Measurements from ENCODE around the gene ADM. TPM values are rescaled to one million over a fixed set of nuclear protein-coding genes. Genes with fewer than 3 reads are reported as not detected.
A peak's percentile ranks its signal among the peaks of the same experiment; 100 is the strongest.

ADM gene
- total RNA-seq, 2 experiments from 2014 or later, result 1.5 to 1.8 TPM

- TF ChIP-seq CTCF (IDR thresholded peaks at IDR 0.05), result peak; percentile 98
- CTCF ChIA-PET, result interaction anchor here (0.5 to 4.3 kb wide), 20 partner anchors 9 to 969 kb away, joined by 3 to 44 read pairs (median 4); no protein-coding TSS in a partner anchor
- Mint-ChIP-seq H3K27ac (no peak overlapping the region), H3K9me3 (no peaks in the 10 kb centered on the region), H3K4me1 (ENCODE audit: low read depth) (peaks cover 40% of the 10 kb centered on the region), H3K27me3 (peaks cover 80% of the 10 kb centered on the region), H3K36me3 (ENCODE audit: low read depth) (peaks cover 4% of the 10 kb centered on the region), H3K4me3 (peak overlapping the region; percentile 95)
- intact Hi-C loops (cut with DNase I, micrococcal nuclease), result loop anchor here (1.0 to 10.0 kb wide), 11 partner anchors 99 to 1623 kb away; partner anchors contain the start of genes RNF141 (in 1 of the 2), RPL27A (in 1 of the 2), TMEM9B (in 1 of the 2) and TRIM66 (in 1 of the 2)
- POLR2A ChIA-PET, result interaction anchor here (0.8 to 1.7 kb wide), 3 partner anchors 12 to 100 kb away, joined by 3 to 7 read pairs (median 6); no protein-coding TSS in a partner anchor
- Histone ChIP-seq H3K9me3 (ENCODE audit: control insufficient read depth in 1 of 2, insufficient read depth in 1 of 2, low read length in 2 of 2) (peaks cover 0 to 17% of the 10 kb centered on the region in 2 experiments), H3K36me3 (ENCODE audit: insufficient read depth, low read length) (no peaks in the 10 kb centered on the region), H3K27me3 (ENCODE audit: control insufficient read depth in 1 of 2, insufficient read depth in 2 of 2, low read length in 2 of 2) (peaks cover 32 to 45% of the 10 kb centered on the region in 2 experiments), H3K27ac (ENCODE audit: low read depth in 1 of 2, low read length in 2 of 2) (no peak overlapping the region), H3K4me1 (ENCODE audit: insufficient read depth, low read length) (peaks cover 56% of the 10 kb centered on the region), H3K4me3 (ENCODE audit: low read length) (peak overlapping the region; percentile 63)
- DNase-seq (peak; percentile 70 to 92 (median 80)), ATAC-seq (ENCODE audit: poor library complexity) (peak; percentile 66)
These were observed 2.7 kb downstream of the ADM start for GRCh38 chr11:10307400-10308200.

GRCh38 chr11:10308201-10308954, 3.5 kb downstream of the ADM start:
- H3K27ac ChIP-seq (ENCODE audit: low read depth in 1 of 2, low read length in 2 of 2), result no peak overlapping the region
- no peak overlapping the region for H3K27ac Mint-ChIP-seq
- H3K36me3 Mint-ChIP-seq (ENCODE audit: low read depth), result no peaks in the 10 kb centered on the region
- peaks cover 76% of the 10 kb centered on the region for H3K27me3 Mint-ChIP-seq
- no peaks in the 10 kb centered on the region for H3K9me3 Mint-ChIP-seq
- no peaks in the 10 kb centered on the region for H3K36me3 ChIP-seq (ENCODE audit: insufficient read depth, low read length)
- peak overlapping the region; percentile 63 for H3K4me3 ChIP-seq (ENCODE audit: low read length)
- TF ChIP-seq CTCF (IDR thresholded peaks at IDR 0.05), result no peak
- DNase-seq (no peak), ATAC-seq (ENCODE audit: poor library complexity) (no peak)
- peaks cover 34% of the 10 kb centered on the region for H3K4me1 Mint-ChIP-seq (ENCODE audit: low read depth)
- CTCF ChIA-PET, result interaction anchor here (0.5 to 4.3 kb wide), 18 partner anchors 8 to 849 kb away, joined by 3 to 44 read pairs (median 4); no protein-coding TSS in a partner anchor
- peaks cover 0 to 17% of the 10 kb centered on the region in 2 experiments for H3K9me3 ChIP-seq (ENCODE audit: control insufficient read depth in 1 of 2, insufficient read depth in 1 of 2, low read length in 2 of 2)
- intact Hi-C loops (cut with DNase I, micrococcal nuclease), result loop anchor here (5.0 to 10.0 kb wide), 8 partner anchors 236 to 1624 kb away; partner anchors contain the start of genes RNF141 (in 1 of the 2), RPL27A (in 1 of the 2), TMEM9B (in 1 of the 2) and TRIM66 (in 1 of the 2)
- H3K4me3 Mint-ChIP-seq, result peak overlapping the region; percentile 95
- POLR2A ChIA-PET, result interaction anchor here (0.8 to 1.7 kb wide), 3 partner anchors 13 to 101 kb away, joined by 3 to 7 read pairs (median 6); no protein-coding TSS in a partner anchor
- H3K27me3 ChIP-seq (ENCODE audit: control insufficient read depth in 1 of 2, insufficient read depth in 2 of 2, low read length in 2 of 2), result peaks cover 32 to 45% of the 10 kb centered on the region in 2 experiments
- H3K4me1 ChIP-seq (ENCODE audit: insufficient read depth, low read length), result peaks cover 52% of the 10 kb centered on the region
